Caco-2 (cell line): ENCODE data around the gene IGFBP3. TPM values are rescaled to one million over a fixed set of nuclear protein-coding genes. Genes with fewer than 3 reads are reported as not detected.

Experiments used
- BruUV-seq: library from RNA; stranded (reverse); fragments of 400-500 nt; replicated peaks from 2 replicates; lab custom pipeline; 2021; lab: Mats Ljungman, UMichigan
- CTCF ChIA-PET: fragments of 300-600 bp; sonication (Branson Sonifier 250); formaldehyde crosslinking; loops from one replicate; lab custom pipeline; 2022; ENCODE audit warnings: antibody characterized with exemption; lab: Charles Lee
- POLR2A ChIA-PET: fragments of 300-600 bp; sonication (Branson Sonifier 250); formaldehyde crosslinking; loops from one replicate; lab custom pipeline; 2022; ENCODE audit warnings: antibody characterized with exemption; lab: Charles Lee
- DNase-seq, 2 experiments: peaks; one replicate each; pipeline versions ENCODE4 v3.0.0 to v3.0.0-alpha.2; 2020 to 2022
- H3K27me3 ChIP-seq: replicated peaks from 2 replicates; pipeline ENCODE4 v1.6.0; 2011; ENCODE audit warnings: low read length; ENCODE audit not compliant: control insufficient read depth, insufficient read depth
- H3K36me3 ChIP-seq: 2 replicates; pipeline ENCODE4 v1.5.1; 2011; ENCODE audit warnings: low read length; ENCODE audit not compliant: control insufficient read depth, insufficient read depth
- H3K4me1 ChIP-seq: fragments of 250-450 bp; sonication (Bioruptor Pico); 2 replicates; pipeline ENCODE4 v1.5.1; 2020; ENCODE audit warnings: mild to moderate bottlenecking
- H3K4me3 ChIP-seq: 2 replicates; pipeline ENCODE4 v1.5.1; 2011; ENCODE audit warnings: low read depth, mild to moderate bottlenecking, control low read depth, low read length
- H3K9me3 ChIP-seq: fragments of 250-450 bp; sonication (Bioruptor Pico); 2 replicates; pipeline ENCODE4 v1.5.1; 2020; ENCODE audit warnings: mild to moderate bottlenecking, moderate library complexity
- H3K27ac Mint-ChIP-seq: one replicate; pipeline ENCODE4 v1.8.0; 2022; ENCODE audit warnings: mixed read lengths; ENCODE audit not compliant: unreplicated experiment
- H3K27me3 Mint-ChIP-seq: one replicate; pipeline ENCODE4 v1.8.0; 2022; ENCODE audit warnings: mixed read lengths; ENCODE audit not compliant: insufficient read depth, unreplicated experiment
- H3K36me3 Mint-ChIP-seq: one replicate; pipeline ENCODE4 v1.8.0; 2022; ENCODE audit warnings: mild to moderate bottlenecking, mixed read lengths; ENCODE audit not compliant: insufficient read depth, unreplicated experiment
- H3K4me1 Mint-ChIP-seq: one replicate; pipeline ENCODE4 v1.8.0; 2022; ENCODE audit warnings: low read depth, mixed read lengths; ENCODE audit not compliant: unreplicated experiment
- H3K4me3 Mint-ChIP-seq: one replicate; pipeline ENCODE4 v1.8.0; 2022; ENCODE audit warnings: mild to moderate bottlenecking, moderate library complexity, mixed read lengths; ENCODE audit not compliant: unreplicated experiment
- H3K9me3 Mint-ChIP-seq: one replicate; pipeline ENCODE4 v1.8.0; 2022; ENCODE audit warnings: mixed read lengths; ENCODE audit not compliant: unreplicated experiment
- intact Hi-C: fragments of 100-400 bp; cut with micrococcal nuclease; formaldehyde crosslinking; loops from one replicate; pipeline ENCODE4 v1.10.0; 2022; ENCODE audit not compliant: unreplicated experiment
- total RNA-seq: library from RNA; stranded (reverse); gene quantifications from 2 replicates; pipeline ENCODE4 v1.2.3, GENCODE V29; 2022
- TF ChIP-seq, protein P1 (sequence below), 2 experiments: fragments of 200-600 bp in 1 of 2; IDR thresholded peaks; 1 replicate in 1 of 2; 2 replicates in 1 of 2; pipeline versions ENCODE4 v1.5.1 to v1.8.0; 2011 to 2022; ENCODE audit warnings: antibody characterized with exemption in 1 of 2, control low read depth in 1 of 2, inconsistent platforms in 1 of 2, low read depth in 1 of 2, low read length in 1 of 2, mild to moderate bottlenecking in 1 of 2, moderate library complexity in 1 of 2; ENCODE audit not compliant: insufficient read depth in 1 of 2, severe bottlenecking in 1 of 2, unreplicated experiment in 1 of 2

IGFBP3 gene
- total RNA-seq, 1 experiment from 2014 or later = 0.79 TPM

DNA sequence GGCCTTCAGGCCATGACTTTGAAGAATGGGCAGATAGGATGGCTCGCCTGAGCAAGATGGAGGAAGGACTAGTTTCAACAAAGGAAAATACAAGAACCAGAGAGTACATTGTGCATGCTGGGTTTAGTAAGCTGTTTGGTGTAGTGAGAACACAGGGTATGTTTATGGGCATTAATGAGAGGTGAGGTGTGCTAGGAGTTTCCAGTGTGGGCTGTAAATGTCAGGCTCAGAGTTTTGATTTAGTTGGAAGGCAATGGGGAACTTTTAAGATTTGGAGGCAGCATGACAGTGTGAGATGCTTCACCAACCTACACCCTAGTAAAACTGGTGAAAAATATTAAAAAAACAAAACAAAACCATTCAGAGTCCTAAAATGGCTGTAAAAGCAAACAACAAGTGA, 19.5 kb downstream of the IGFBP3 start:
- no peak for DNase-seq
- POLR2A ChIA-PET = no interaction called here
- no TSS peak for BruUV-seq
- no peaks in the 10 kb centered on the region for H3K4me1 Mint-ChIP-seq
- TF ChIP-seq, protein P1, sequence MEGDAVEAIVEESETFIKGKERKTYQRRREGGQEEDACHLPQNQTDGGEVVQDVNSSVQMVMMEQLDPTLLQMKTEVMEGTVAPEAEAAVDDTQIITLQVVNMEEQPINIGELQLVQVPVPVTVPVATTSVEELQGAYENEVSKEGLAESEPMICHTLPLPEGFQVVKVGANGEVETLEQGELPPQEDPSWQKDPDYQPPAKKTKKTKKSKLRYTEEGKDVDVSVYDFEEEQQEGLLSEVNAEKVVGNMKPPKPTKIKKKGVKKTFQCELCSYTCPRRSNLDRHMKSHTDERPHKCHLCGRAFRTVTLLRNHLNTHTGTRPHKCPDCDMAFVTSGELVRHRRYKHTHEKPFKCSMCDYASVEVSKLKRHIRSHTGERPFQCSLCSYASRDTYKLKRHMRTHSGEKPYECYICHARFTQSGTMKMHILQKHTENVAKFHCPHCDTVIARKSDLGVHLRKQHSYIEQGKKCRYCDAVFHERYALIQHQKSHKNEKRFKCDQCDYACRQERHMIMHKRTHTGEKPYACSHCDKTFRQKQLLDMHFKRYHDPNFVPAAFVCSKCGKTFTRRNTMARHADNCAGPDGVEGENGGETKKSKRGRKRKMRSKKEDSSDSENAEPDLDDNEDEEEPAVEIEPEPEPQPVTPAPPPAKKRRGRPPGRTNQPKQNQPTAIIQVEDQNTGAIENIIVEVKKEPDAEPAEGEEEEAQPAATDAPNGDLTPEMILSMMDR (IDR thresholded peaks at IDR 0.05; ENCODE audit: insufficient read depth in 1 of 2, low read depth in 1 of 2, low read length in 1 of 2, severe bottlenecking in 1 of 2, unreplicated experiment in 1 of 2) = no peak
- no peak overlapping the region for H3K4me3 ChIP-seq
- intact Hi-C loops = no loop called here
- no peak overlapping the region for H3K4me3 Mint-ChIP-seq
- H3K27me3 ChIP-seq = no peaks in the 10 kb centered on the region
- no peak overlapping the region for H3K27ac Mint-ChIP-seq
- no peaks in the 10 kb centered on the region for H3K4me1 ChIP-seq
- no peaks in the 10 kb centered on the region for H3K27me3 Mint-ChIP-seq
- H3K9me3 ChIP-seq = 0 out of 2 replicates have a peak, but pooled peaks cover 7% of the 10 kb centered on the region
- H3K36me3 Mint-ChIP-seq = no peaks in the 10 kb centered on the region
- CTCF ChIA-PET = no interaction called here
- H3K9me3 Mint-ChIP-seq = no peaks in the 10 kb centered on the region
- no peaks in the 10 kb centered on the region for H3K36me3 ChIP-seq

DNA sequence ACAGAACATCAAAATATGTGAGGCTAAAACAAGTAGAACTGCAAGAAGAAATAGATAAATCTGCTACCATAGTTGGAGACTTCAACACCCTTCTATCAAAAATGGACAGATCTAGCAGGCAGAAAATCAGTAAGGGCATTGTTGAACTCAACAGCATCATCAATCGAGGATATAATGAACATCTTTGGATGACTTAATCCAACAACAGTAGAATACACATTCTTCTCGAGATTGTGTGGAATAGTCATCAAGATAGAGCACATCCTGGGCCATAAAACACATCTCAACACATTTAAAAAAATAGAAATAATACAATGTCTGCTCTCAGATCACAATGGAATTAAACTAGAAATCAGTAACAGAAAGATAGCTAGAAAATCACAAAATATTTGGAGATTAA, 22.9 kb downstream of the IGFBP3 start:
- Mint-ChIP-seq H3K36me3 (no peaks in the 10 kb centered on the region), H3K4me3 (no peak overlapping the region), H3K27ac (no peak overlapping the region), H3K9me3 (no peaks in the 10 kb centered on the region), H3K27me3 (peaks cover 11% of the 10 kb centered on the region), H3K4me1 (no peaks in the 10 kb centered on the region)
- H3K9me3 ChIP-seq = no peaks in the 10 kb centered on the region
- no peaks in the 10 kb centered on the region for H3K4me1 ChIP-seq
- H3K4me3 ChIP-seq = no peak overlapping the region
- no peaks in the 10 kb centered on the region for H3K36me3 ChIP-seq
- TF ChIP-seq, protein P1 (IDR thresholded peaks at IDR 0.05; ENCODE audit: insufficient read depth in 1 of 2, low read depth in 1 of 2, low read length in 1 of 2, severe bottlenecking in 1 of 2, unreplicated experiment in 1 of 2) = no peak
- intact Hi-C loops = no loop called here
- ChIA-PET POLR2A (no interaction called here), CTCF (no interaction called here)
- DNase-seq = no peak
- H3K27me3 ChIP-seq = no peaks in the 10 kb centered on the region
- no TSS peak for BruUV-seq

DNA sequence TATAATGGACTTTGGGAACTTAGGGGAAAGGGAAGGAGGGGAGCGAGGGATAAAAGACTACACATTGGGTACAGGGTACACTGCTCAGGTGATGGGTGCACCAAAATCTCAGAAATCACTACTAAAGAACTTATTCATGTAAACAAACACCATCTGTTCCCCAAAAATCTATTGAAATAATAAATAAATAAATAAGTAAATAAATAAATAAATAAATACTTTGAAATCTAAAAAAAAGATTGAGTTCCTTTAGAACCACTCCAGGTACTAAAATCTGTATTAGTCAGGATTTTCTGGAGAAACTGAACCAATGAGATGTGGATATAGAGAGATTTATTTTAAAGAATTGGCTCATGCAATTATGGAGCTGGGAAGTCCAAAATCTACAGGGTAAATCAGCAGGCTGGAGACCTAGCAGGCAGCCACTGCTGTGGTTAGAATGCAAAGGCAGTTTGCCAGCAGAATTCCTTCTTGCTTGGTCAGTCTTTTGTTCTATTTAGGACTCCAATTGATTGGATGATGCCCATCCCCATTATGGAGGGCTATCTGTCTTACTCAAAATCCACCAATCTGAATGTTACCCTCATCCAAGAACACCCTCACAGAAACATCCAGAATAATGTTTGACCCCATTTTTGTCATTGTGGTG, 23.9 kb downstream of the IGFBP3 start:
- POLR2A ChIA-PET = no interaction called here
- H3K4me1 Mint-ChIP-seq = no peaks in the 10 kb centered on the region
- intact Hi-C loops = no loop called here
- H3K36me3 Mint-ChIP-seq = no peaks in the 10 kb centered on the region
- H3K27me3 Mint-ChIP-seq = peaks cover 11% of the 10 kb centered on the region
- no peak overlapping the region for H3K27ac Mint-ChIP-seq
- Histone ChIP-seq H3K27me3 (no peaks in the 10 kb centered on the region), H3K9me3 (no peaks in the 10 kb centered on the region), H3K36me3 (no peaks in the 10 kb centered on the region), H3K4me3 (no peak overlapping the region), H3K4me1 (no peaks in the 10 kb centered on the region)
- no peak overlapping the region for H3K4me3 Mint-ChIP-seq
- CTCF ChIA-PET = no interaction called here
- DNase-seq = no peak
- TF ChIP-seq, protein P1 (IDR thresholded peaks at IDR 0.05; ENCODE audit: insufficient read depth in 1 of 2, low read depth in 1 of 2, low read length in 1 of 2, severe bottlenecking in 1 of 2, unreplicated experiment in 1 of 2) = no peak
- no TSS peak for BruUV-seq
- H3K9me3 Mint-ChIP-seq = no peaks in the 10 kb centered on the region
